Uterus (tissue), 2 donors: Measurements from ENCODE around the gene PTPRM.

ENCODE experiments used
- POLR2A ChIP-seq, 2 donors: fragments of 450-650 bp; IDR thresholded peaks; one replicate each; pipeline ENCODE4 v1.6.1; 2016; ENCODE audit warnings: antibody characterized with exemption in 2 of 2, mild to moderate bottlenecking in 1 of 2, moderate library complexity in 1 of 2
- TF ChIP-seq, protein P1 (sequence below), 4 experiments: fragments of 200-600 bp in 2 of 4; fragments of 450-650 bp in 2 of 4; sonication (generic) in 2 of 4; IDR thresholded peaks; one replicate each; pipeline ENCODE4 v1.5.1; 2016 to 2019; ENCODE audit warnings: antibody characterized with exemption in 4 of 4, mild to moderate bottlenecking in 2 of 4, moderate library complexity in 1 of 4

DNA sequence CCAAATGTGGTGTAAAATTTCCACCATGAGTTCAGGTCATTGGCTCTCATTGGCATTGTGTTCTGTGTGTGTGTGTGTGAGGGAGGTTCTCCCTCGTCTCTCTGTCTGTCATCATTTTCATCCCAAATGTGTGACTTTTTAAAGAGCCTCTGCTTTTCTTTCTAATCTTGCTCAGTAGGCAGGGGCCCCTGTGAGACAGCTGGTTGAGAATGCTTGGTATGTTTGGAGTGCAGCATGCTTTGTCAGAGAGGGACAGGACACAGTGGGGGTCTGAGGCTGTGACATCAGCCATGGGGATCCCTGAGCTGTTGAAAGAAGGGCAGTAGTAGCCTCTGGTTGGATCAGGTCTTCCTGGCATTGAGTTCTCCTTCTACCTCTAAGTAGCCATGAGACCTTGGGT, 10.6 kb downstream of the PTPRM start:
- no peak for TF ChIP-seq POLR2A (IDR thresholded peaks at IDR 0.05)
- TF ChIP-seq, protein P1, sequence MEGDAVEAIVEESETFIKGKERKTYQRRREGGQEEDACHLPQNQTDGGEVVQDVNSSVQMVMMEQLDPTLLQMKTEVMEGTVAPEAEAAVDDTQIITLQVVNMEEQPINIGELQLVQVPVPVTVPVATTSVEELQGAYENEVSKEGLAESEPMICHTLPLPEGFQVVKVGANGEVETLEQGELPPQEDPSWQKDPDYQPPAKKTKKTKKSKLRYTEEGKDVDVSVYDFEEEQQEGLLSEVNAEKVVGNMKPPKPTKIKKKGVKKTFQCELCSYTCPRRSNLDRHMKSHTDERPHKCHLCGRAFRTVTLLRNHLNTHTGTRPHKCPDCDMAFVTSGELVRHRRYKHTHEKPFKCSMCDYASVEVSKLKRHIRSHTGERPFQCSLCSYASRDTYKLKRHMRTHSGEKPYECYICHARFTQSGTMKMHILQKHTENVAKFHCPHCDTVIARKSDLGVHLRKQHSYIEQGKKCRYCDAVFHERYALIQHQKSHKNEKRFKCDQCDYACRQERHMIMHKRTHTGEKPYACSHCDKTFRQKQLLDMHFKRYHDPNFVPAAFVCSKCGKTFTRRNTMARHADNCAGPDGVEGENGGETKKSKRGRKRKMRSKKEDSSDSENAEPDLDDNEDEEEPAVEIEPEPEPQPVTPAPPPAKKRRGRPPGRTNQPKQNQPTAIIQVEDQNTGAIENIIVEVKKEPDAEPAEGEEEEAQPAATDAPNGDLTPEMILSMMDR (IDR thresholded peaks at IDR 0.05), result no peak
